Kidney (tissue), 14 donors: ENCODE results near the gene PGRMC2. TPM values are rescaled to one million over a fixed set of nuclear protein-coding genes. Genes with fewer than 3 reads are reported as not detected.

Experiments
- DNase-seq, 5 donors: peaks; one replicate each; pipeline ENCODE4 v3.0.0-alpha.2; 2013 to 2020
- FAIRE-seq: peaks from 2 replicates; lab custom pipeline; 2012; peaks lifted over from hg19 to GRCh38; lab: Jason Lieb, UNC
- H3K27ac ChIP-seq, 2 donors: one replicate each; pipeline ENCODE4 v1.7.0; 2013; ENCODE audit warnings: low read depth in 2 of 2, low read length in 2 of 2, inconsistent platforms in 1 of 2
- H3K27me3 ChIP-seq: one replicate; pipeline ENCODE4 v1.7.1; 2013; ENCODE audit warnings: low read length, inconsistent platforms; ENCODE audit not compliant: control insufficient read depth, insufficient read depth
- H3K36me3 ChIP-seq, 3 donors: one replicate each; pipeline versions ENCODE4 v1.7.0 to v1.7.1; 2013; ENCODE audit warnings: low read length in 3 of 3, control low read depth in 1 of 3, inconsistent platforms in 1 of 3; ENCODE audit not compliant: insufficient read depth in 3 of 3, control insufficient read depth in 2 of 3
- H3K4me1 ChIP-seq, 3 donors: one replicate each; pipeline versions ENCODE4 v1.7.0 to v1.7.1; 2013; ENCODE audit warnings: low read length in 3 of 3, inconsistent platforms in 1 of 3, low read depth in 1 of 3; ENCODE audit not compliant: control insufficient read depth in 2 of 3, insufficient read depth in 2 of 3
- H3K4me3 ChIP-seq, 3 donors: one replicate each; pipeline versions ENCODE4 v1.7.0 to v1.8.1; 2013; ENCODE audit warnings: low read length in 3 of 3, control low read depth in 1 of 3, inconsistent platforms in 1 of 3
- H3K9ac ChIP-seq, 3 donors: one replicate each; pipeline versions ENCODE4 v1.7.0 to v1.7.1; 2013; ENCODE audit warnings: low read length in 3 of 3, control low read depth in 1 of 3, inconsistent platforms in 1 of 3
- H3K9me3 ChIP-seq, 3 donors: one replicate each; pipeline versions ENCODE4 v1.7.0 to v1.7.1; 2013; ENCODE audit warnings: low read length in 3 of 3, control low read depth in 1 of 3, inconsistent platforms in 1 of 3; ENCODE audit not compliant: control insufficient read depth in 2 of 3, insufficient read depth in 1 of 3
- intact Hi-C: fragments of 100-400 bp; cut with DNase I; formaldehyde crosslinking; loops from one replicate; pipeline ENCODE4 v1.11.1; 2022
- polyA plus RNA-seq: library from polyadenylated mRNA; stranded (reverse); fragments of 350-450 nt; fragmentation: Illumina TruSeq; extraction: RNeasy Lipid Tissue Mini Kit (QIAGEN cat#74804); gene quantifications from one replicate; pipeline ENCODE4 v1.2.3, GENCODE V29; 2014; ENCODE audit warnings: low read depth, low replicate concordance; ENCODE audit not compliant: insufficient read depth
- total RNA-seq: library from RNA; stranded (reverse); fragmentation: NEBNext Ultra II Directional; extraction: Animal tissue kit (Norgen Biotek cat#: 25700); gene quantifications from one replicate; pipeline ENCODE4 v1.2.1, GENCODE V29; 2021
- TF ChIP-seq, protein P1 (sequence below): IDR thresholded peaks from 3 replicates; pipeline ENCODE4 v1.5.1; 2012; ENCODE audit warnings: mild to moderate bottlenecking, moderate library complexity, borderline replicate concordance; ENCODE audit not compliant: insufficient read depth; ENCODE audit errors: extremely low read depth
- donor health status: control.
- donor health status: control.
- donor health status: control.
- donor health status: control.
- donor health status: control.
- donor health status: DM: yes; HTN: yes; CAD: no.
- donor health status: Normal renal cell carcinoma (clear cell type).

Gene PGRMC2
- total and polyA plus RNA-seq, 2 donors from 2014 or later, result 65.7 to 70.0 TPM

DNA sequence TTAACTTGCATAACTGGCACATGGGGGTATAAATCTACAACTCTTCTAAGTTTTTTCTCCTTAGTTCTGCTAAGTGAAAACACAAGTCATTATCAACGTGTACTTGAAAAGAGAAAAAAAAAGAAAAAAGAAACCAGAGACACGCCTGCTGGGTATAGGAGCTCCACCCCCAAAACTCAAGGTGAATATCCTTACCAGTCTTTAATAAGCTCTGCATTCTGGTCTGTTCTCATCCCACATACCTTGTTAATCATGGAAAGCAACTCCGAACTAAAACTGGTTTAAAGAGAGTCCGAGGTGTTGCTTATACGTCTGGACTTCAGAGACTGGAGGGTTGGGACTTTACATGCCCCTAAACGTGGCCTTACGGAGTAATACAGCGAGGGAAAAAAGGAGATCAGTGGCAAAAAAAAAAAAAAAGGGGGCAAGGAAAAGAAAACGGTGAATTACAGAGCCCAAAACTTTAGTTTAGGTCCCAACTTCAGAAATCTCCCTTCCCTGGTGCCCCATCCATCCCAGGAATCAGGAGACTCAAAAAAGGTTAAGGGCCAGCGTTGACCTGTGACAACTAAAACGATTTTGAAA, 1.0 kb downstream of the PGRMC2 start:
- intact Hi-C loops, result no loop called here
- TF ChIP-seq, protein P1, sequence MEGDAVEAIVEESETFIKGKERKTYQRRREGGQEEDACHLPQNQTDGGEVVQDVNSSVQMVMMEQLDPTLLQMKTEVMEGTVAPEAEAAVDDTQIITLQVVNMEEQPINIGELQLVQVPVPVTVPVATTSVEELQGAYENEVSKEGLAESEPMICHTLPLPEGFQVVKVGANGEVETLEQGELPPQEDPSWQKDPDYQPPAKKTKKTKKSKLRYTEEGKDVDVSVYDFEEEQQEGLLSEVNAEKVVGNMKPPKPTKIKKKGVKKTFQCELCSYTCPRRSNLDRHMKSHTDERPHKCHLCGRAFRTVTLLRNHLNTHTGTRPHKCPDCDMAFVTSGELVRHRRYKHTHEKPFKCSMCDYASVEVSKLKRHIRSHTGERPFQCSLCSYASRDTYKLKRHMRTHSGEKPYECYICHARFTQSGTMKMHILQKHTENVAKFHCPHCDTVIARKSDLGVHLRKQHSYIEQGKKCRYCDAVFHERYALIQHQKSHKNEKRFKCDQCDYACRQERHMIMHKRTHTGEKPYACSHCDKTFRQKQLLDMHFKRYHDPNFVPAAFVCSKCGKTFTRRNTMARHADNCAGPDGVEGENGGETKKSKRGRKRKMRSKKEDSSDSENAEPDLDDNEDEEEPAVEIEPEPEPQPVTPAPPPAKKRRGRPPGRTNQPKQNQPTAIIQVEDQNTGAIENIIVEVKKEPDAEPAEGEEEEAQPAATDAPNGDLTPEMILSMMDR, result no peak
- Histone ChIP-seq H3K4me1 (peaks cover 0 to 8% (median 2%) of the 10 kb centered on the region in 3 donors), H3K4me3 (peak overlapping the region; percentile 63 to 86 (median 80)), H3K27ac (peak overlapping the region; percentile 73), H3K36me3 (peaks cover 0 to 5% (median 0%) of the 10 kb centered on the region in 3 donors), H3K9me3 (no peaks in the 10 kb centered on the region), H3K27me3 (no peaks in the 10 kb centered on the region), H3K9ac (peak overlapping the region; percentile 58 to 77 (median 77))
- peak in 2 of 5 donors; percentile 67 to 69 for DNase-seq
- no peak for FAIRE-seq

DNA sequence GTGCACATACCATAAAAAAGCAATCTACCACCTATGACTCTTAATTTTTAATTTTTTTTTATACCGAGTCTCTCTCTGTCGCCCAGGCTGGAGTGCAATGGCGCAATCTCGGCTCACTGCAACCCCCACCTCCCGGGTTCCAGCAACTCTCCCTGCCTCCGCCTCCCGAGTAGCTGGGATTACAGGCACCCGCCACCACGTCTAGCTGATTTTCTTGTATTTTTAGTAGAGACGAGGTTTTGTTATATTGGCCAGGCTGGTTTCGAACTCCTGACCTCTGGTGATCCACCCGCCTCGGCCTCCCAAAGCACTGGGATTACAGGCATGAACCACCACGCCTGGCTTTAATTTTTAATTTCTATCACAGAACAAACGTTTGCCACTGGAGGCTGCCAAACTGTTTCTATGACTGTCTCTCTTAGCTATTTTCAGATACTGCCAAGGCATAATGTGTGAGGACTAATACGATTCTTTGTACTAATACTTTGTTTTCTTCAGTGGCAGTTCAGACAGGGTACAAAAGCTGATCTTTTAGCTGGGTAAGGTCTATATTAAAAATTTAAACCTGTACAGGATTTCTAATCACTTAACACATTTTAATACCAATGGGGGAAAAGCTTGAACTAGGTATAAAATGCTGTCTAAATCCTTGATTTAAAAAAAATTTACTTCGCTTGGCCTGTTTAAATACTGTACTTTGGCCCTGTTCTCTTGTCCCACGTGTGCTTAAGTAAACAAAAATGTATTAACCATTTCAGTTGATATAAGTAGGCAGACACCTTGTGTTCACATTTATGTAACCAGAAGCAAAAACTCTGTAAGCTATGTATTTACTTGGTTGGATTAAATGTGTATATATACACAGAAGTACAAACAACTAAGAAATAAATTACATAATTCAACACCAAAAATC, 2.3 kb downstream of the PGRMC2 start:
- Histone ChIP-seq H3K4me1 (peaks cover 0 to 8% (median 2%) of the 10 kb centered on the region in 3 donors), H3K9ac (peak overlapping the region in 2 of 3 donors; percentile 77), H3K27me3 (no peaks in the 10 kb centered on the region), H3K27ac (peak overlapping the region in 1 of 2 donors; percentile 1), H3K9me3 (no peaks in the 10 kb centered on the region), H3K36me3 (peaks cover 0 to 5% (median 0%) of the 10 kb centered on the region in 3 donors), H3K4me3 (peak overlapping the region; percentile 63 to 86 (median 80))
- TF ChIP-seq, protein P1, result no peak
- peak in 1 of 5 donors; percentile 22 for DNase-seq
- no peak for FAIRE-seq
- intact Hi-C loops, result no loop called here

DNA sequence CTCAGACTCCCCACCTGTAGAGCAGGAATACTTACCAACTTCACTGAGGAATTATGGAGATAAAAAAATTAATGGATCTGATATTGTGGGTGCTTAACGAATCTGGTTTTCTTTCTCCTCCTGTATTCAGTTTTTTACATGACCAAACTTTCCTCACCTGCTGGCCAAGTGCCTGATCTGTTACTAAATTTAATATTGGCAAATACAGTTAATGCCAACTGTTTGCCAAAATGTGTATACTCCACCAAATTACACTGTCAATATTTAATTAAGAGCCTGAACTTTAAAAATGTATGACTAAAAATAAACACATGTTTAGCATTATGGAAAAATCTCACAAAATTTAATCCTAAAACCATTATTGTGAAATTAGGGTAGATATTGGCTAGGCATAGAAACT, 3.3 kb downstream of the PGRMC2 start:
- no peaks in the 10 kb centered on the region for H3K9me3 ChIP-seq
- TF ChIP-seq, protein P1, result no peak
- H3K27ac ChIP-seq, result no peak overlapping the region
- H3K9ac ChIP-seq, result no peak overlapping the region
- H3K27me3 ChIP-seq, result no peaks in the 10 kb centered on the region
- FAIRE-seq (no peak), DNase-seq (no peak)
- H3K4me3 ChIP-seq, result peak overlapping the region in 1 of 3 donors; percentile 26
- intact Hi-C loops, result no loop called here
- H3K36me3 ChIP-seq, result peaks cover 0 to 5% (median 0%) of the 10 kb centered on the region in 3 donors
- peaks cover 0 to 8% (median 2%) of the 10 kb centered on the region in 3 donors for H3K4me1 ChIP-seq
